H7 (cell line): ENCODE measurements around the gene DCDC2C. TPM values are rescaled to one million over a fixed set of nuclear protein-coding genes. Genes with fewer than 3 reads are reported as not detected.

Experiments used
- DNase-seq: peaks from one replicate; pipeline ENCODE4 v3.0.0; 2012
- H3K27me3 ChIP-seq: 2 replicates; pipeline ENCODE4 v1.6.0; 2011; ENCODE audit warnings: mild to moderate bottlenecking, low read length; ENCODE audit not compliant: control insufficient read depth, insufficient read depth
- H3K36me3 ChIP-seq: replicated peaks from 2 replicates; pipeline ENCODE4 v1.5.1; 2011; ENCODE audit warnings: low read length; ENCODE audit not compliant: control insufficient read depth, insufficient read depth
- H3K4me3 ChIP-seq: 2 replicates; pipeline ENCODE4 v1.5.1; 2011; ENCODE audit warnings: low read depth, mild to moderate bottlenecking, control low read depth, low read length, moderate library complexity; ENCODE audit not compliant: insufficient read depth
- total RNA-seq: library from RNA; depleted of rRNA; stranded (reverse); fragments of >200 nt; shearing (Covaris generic); gene quantifications from 2 replicates; pipeline ENCODE4 v1.2.3, GENCODE V29; 2014

The DCDC2C gene
- total RNA-seq, 1 experiment from 2014 or later: not detected

DNA sequence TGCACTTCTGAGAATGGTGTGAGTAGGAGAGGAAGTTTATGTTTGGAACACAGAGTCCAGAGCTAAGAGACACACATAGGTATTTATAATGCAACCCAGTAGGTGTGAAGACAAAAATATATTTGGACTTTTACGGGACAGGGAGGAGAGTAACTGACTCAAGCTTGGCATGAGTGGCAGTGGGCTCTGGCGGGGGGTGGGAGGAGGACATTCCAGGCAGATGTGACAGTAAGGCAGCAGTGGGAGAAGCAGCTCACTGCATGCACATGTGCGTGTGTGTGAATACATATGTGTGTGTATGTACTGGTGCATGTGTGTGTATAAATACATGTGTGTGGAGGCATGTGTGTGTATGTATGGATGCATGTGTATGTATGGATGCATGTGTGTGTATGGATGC, 51.4 kb downstream of the DCDC2C start:
- H3K27me3 ChIP-seq: no peaks in the 10 kb centered on the region
- H3K36me3 ChIP-seq: no peaks in the 10 kb centered on the region
- no peak overlapping the region for H3K4me3 ChIP-seq
- DNase-seq: no peak

DNA sequence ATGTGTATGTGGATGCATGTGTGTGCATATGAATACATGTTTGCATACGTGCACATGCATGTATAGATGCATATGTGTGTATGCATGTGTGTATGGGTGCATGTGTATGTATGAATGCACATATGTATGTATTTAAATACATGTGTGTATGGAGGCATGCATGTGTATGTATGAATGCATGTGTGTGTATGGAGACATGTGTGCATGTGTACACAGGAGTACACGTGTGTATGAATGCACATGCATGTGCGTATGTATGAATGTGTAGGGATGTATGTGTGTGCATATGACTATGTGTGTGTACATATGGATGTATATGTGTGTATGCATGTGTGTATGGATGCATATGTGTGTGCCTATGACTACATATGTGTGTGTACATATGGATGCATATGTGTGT, 51.9 kb downstream of the DCDC2C start:
- Histone ChIP-seq H3K27me3 (no peaks in the 10 kb centered on the region), H3K36me3 (no peaks in the 10 kb centered on the region), H3K4me3 (no peak overlapping the region)
- DNase-seq: no peak

DNA sequence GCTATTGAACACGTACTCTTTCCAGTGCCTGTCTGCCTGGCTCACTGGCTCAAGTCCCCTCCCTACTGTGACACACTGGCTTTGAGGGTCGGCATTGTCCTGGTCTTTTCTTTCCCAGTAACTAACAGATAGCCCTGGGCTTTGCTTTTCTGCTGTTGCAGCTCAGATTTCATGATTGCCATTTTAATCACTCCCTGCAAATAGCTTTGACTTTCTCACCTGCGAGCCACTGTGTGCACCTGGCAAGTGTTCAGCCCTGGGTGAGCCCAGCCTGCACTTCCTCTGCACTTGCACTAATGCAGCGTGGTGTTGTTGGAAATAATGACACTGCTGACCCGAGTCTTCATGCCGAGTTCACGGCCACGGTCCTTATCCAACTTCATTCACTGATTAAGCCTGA, 52.9 kb downstream of the DCDC2C start:
- DNase-seq: no peak
- Histone ChIP-seq H3K4me3 (no peak overlapping the region), H3K27me3 (no peaks in the 10 kb centered on the region), H3K36me3 (no peaks in the 10 kb centered on the region)

DNA sequence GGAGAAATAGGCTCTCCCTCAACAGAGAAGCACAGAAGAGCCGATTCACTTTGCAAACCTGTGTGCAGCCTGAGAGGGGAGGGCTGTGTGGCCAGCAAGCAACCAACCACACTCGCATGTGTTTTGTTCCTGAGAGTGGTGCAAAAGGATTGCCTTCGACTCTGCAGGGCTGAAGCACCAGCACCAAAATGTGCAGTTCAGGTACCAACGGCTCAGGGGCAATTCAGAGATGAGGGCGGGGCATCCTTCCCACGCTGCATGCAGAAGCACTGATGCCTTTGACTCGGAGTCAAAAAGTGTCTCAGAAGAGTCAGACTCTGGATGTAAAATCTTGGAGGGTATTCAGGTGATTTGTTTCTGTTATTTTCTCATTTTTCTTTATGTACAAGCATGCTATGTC, 55.5 kb downstream of the DCDC2C start:
- Histone ChIP-seq H3K4me3 (no peak overlapping the region), H3K36me3 (no peaks in the 10 kb centered on the region), H3K27me3 (no peaks in the 10 kb centered on the region)
- DNase-seq: no peak

DNA sequence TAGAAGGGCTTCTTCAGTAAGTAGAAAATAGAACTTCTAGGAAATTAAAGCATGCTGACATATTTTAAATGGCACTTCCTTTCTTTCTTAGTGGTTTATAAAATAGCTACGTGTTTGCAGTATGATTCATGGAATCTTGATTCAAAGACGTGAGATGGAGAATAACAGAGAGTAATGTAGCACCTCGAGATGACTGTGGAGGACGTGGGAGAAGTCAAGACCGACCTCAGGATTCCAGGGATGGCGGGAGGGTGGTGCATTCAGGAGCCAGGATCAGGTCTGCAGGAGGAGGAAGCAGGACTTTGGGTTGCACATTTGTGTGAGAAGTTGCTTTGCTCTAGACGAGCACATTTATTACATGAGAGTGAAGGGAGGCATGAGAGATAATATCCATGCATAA, 56.0 kb downstream of the DCDC2C start:
- Histone ChIP-seq H3K36me3 (no peaks in the 10 kb centered on the region), H3K27me3 (no peaks in the 10 kb centered on the region), H3K4me3 (no peak overlapping the region)
- DNase-seq: no peak

DNA sequence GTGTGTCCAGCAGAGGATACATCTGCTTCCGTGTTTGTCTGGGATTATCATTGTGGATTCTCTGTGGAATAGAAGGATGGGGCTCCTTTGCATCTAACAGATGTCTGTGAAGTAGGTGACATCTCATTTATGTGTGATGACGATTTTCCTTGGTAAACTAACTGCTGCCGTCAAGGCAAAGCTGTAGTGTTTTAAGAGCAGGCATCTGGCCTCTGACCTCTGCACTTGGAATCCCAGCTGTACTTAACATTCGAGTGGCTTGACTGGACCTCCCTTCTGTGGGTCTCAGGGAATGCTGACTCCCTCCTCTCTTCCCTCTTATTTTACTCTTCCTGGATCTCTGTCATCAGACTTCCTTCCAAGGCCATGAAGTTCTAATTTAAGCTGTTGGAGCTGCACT, 56.4 kb downstream of the DCDC2C start:
- no peak for DNase-seq
- no peaks in the 10 kb centered on the region for H3K36me3 ChIP-seq
- H3K27me3 ChIP-seq: no peaks in the 10 kb centered on the region
- H3K4me3 ChIP-seq: no peak overlapping the region

DNA sequence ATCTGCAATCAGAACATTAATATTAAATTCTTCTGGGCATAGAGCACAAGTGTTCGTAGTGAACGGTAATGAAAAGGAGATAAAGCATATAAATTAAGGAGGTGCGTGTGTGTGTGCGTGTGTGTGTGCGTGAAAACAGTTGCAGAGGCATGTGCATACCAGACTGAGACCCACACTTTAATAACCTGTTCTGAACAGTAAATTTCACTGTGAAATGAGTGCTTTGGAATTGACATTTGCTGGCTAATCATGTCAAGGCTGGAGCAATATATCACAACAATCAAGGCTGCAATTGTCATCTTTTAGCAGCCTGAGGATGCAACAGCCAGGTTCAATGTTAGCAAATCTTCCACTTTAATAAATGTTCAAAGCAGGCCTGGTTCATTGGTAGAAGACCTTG, 57.9 kb downstream of the DCDC2C start:
- no peaks in the 10 kb centered on the region for H3K27me3 ChIP-seq
- H3K36me3 ChIP-seq: no peaks in the 10 kb centered on the region
- no peak for DNase-seq
- H3K4me3 ChIP-seq: no peak overlapping the region

DNA sequence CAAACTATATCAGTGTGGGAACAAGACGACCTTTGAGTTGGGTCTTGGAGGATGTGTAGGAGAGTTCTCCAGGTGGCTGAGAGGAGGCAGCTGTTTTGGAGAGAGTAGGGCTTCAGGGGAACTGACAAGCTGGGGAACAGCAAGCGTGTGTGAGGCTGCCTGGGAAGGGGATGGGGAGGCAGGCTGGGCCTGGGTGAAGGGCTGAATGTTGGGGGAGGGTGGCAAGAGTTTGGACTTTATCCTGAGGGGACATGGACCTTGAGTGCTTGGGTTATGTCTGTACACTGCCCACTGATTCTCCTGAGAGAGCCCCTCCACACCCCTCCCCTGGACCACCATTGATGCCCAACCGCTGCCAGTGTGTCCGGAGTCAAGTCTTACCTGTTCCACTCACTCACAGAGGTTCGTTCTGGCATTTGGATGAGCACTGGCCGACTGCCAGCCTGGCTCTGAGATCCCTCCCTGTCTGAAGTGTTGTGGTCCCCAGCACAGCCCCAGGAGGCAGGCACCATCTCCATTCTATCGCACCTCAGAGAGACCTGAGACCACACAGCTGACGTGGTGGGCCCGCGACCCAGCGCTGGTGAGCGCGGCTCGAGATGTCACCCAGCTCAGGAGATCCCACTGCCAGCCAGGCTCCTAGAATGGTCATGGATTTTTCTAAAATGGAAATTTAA, 59.5 kb downstream of the DCDC2C start:
- no peaks in the 10 kb centered on the region for H3K36me3 ChIP-seq
- no peaks in the 10 kb centered on the region for H3K27me3 ChIP-seq
- H3K4me3 ChIP-seq: no peak overlapping the region
- no peak for DNase-seq

DNA sequence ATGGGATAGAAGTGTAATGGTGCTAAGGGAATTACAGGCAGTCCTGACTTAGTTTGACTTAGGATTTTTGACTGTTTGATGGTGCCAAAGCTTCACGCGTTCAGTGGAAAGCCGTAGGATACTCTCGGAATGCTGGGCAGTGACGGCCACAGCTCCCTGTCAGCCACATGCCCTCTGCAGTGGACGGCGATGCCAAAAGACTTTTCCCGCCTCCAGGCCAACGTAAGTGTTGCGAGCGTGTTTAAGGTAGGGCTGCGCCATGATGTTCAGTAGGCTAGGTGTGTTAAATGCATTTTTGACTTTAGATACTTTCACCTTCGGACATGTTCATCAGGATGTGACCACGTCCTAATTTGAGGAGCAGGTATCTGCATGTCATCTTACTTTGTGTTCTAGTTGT, 63.4 kb downstream of the DCDC2C start:
- Histone ChIP-seq H3K36me3 (no peaks in the 10 kb centered on the region), H3K4me3 (no peak overlapping the region)
- DNase-seq: no peak

DNA sequence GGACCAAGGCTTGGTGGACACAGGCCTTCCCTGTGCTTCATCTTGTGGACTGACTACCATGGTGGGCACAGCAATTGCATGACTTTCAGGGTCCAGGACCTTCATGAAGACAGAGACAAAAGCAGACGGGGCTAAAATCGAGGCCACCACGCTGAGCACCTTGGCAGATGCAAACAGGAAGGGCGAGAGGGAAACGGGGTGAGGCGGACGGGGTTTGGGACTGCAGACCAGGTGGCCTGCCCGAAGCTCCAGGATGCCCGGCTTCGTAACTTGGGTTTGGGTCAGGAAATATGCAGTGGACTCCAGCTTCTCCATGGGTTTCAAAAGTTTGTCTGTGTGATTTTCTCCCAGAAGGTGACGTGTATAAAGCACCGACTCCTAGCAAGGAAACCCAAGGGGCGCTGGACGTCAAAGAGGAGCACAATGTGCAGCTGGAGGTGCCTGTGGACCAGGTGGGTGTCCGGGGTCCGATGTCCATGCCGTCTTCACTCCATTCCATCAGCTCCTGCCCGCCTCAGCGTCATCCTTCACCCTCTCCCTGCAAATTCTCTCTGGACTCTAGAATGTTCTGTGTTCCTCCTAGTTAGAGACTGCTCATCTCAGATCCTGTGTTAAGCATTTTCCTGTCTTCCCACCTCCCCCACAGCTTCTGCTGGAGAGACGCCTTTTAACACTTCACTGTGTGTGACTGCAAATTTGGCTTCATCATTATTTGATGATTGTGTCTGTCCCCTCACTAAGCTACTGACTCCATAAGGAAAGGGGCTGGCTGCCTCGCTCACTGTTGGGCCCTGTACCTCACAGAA, 65.8 kb downstream of the DCDC2C start:
- H3K36me3 ChIP-seq: no peaks in the 10 kb centered on the region
- H3K4me3 ChIP-seq: no peak overlapping the region
- H3K27me3 ChIP-seq: no peaks in the 10 kb centered on the region
- DNase-seq: no peak

More for the DNA sequence above, 63.4 kb downstream of the DCDC2C start:
- no peaks in the 10 kb centered on the region for H3K27me3 ChIP-seq

DNA sequence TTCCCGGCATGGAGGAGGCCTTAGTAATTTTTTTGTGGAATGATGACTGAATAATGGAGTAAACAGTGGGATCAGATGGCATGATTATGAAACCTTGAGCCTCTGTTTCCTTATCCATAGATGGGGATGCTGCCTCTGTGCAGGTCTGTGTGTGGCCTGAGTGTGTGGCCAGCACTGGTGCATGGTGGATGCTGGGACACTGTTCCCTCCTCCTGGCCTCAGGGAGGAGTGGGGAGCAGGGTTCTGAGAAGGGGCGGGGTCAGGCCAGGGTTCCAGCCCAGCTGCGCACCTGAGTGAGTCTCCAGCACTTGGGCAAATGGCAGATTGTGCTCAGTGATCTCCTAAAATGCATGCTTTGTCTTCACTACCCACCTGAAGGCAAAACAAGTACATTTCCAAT, 66.4 kb downstream of the DCDC2C start:
- no peak for DNase-seq
- Histone ChIP-seq H3K27me3 (no peaks in the 10 kb centered on the region), H3K36me3 (no peaks in the 10 kb centered on the region), H3K4me3 (no peak overlapping the region)

DNA sequence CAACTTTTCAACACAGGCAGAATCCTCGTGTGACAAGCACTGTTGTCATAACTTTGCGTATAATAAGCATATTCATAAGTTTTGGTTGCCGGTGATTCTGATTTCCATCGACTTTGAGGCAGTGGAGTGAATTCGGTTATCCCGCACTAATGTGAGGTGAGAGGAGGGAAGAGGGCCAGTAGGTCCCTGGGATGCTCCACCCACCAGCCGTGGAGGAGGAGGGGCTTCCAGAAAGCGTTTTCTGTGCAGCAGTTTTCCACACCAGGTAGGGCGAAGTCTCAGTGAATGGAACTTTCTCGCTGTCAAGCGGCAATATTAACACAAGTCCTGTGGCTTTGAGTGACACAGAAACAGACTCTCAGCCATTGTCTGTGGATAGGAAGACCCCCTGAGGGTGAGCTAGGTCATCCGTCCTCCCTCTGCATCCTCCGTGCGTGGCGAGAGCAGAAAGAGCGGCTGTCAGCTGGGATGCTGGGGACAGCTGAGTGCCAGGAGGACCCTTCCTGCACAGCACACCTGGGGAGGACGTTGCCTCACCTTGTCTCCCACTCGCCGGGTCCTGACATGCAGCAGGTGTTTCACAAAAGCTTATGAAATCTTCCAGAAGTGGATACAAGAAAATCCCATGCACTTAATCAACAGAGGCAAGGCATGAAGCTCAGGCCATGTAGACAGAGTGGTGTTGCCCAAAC, 67.5 kb downstream of the DCDC2C start:
- no peaks in the 10 kb centered on the region for H3K27me3 ChIP-seq
- H3K4me3 ChIP-seq: no peak overlapping the region
- no peaks in the 10 kb centered on the region for H3K36me3 ChIP-seq
- DNase-seq: peak; percentile 51

DNA sequence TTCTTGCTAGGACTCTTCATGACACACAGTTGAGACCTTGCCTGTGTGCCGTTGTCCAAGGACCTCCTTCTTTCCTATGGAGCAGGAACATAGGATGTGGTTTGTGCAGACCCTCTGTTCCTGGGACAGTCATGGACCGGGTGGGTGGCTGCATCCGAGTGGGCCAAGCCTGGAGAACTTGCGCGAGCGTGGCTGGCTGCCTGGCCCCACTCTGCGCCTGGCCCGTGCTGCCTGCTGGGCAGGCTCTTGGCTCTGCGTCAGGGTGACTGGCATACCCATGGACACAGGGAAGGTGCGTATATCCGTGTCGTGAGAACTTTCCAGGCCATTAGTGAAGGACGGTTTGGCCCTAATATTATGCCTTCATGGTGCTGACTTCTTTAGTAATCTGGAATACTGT, 68.2 kb downstream of the DCDC2C start:
- Histone ChIP-seq H3K27me3 (no peaks in the 10 kb centered on the region), H3K36me3 (no peaks in the 10 kb centered on the region), H3K4me3 (no peak overlapping the region)
- no peak for DNase-seq

DNA sequence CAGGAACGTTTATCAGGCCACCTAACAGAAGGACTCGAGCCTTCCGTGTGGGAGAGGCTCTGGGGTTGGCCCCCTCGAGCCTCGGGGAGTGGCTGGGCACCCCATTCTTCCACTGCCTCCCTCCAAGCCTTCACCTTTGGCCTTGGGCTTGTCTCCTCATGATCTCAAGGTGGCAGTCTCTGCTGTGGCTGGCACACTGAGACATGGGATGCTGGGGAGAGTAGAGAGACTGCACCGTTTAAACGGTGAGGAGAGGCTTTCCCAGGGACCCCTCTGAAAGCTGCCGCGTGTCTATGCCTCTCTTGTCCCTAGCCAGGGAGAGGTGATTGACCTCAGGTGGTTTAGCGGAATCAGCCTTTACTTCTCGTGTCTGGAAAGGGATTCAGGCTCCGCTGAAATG, 71.0 kb downstream of the DCDC2C start:
- no peaks in the 10 kb centered on the region for H3K36me3 ChIP-seq
- DNase-seq: no peak
- H3K4me3 ChIP-seq: no peak overlapping the region
- H3K27me3 ChIP-seq: no peaks in the 10 kb centered on the region

DNA sequence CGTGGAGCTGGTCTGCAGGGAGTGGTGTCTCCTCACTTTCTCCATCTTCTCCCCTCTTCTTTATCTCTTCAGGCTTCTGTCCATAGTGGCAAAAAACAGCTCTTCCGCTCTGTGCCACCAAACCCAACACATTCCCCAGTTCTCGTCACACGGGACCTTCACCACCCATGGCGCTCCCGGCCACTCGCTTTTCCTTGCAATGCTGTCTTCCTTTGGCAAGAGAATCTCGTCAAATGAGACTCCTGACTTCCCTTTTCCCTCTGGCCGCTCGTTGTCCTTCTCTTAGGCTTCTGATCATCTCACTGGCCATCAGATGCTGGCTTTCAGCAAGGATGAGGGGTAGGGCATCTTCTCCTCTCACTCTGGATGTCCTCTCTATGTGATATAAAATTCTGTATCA, 72.9 kb downstream of the DCDC2C start:
- Histone ChIP-seq H3K27me3 (no peaks in the 10 kb centered on the region), H3K4me3 (no peak overlapping the region), H3K36me3 (no peaks in the 10 kb centered on the region)
- no peak for DNase-seq
